Immature natural killer cell (primary cell): ENCODE measurements around the gene ANKRD50. TPM values are rescaled to one million over a fixed set of nuclear protein-coding genes. Genes with fewer than 3 reads are reported as not detected.

Source experiments
- DNase-seq, 3 donors: peaks; one replicate each; pipeline ENCODE4 v3.0.0; 2022; ENCODE audit warnings: mixed read lengths in 1 of 3
- H3K27ac Mint-ChIP-seq, 6 donors: one replicate each; pipeline ENCODE4 v1.8.0; 2020; ENCODE audit warnings: mixed read lengths in 6 of 6, mild to moderate bottlenecking in 5 of 6, inconsistent platforms in 4 of 6, moderate library complexity in 3 of 6
- H3K27me3 Mint-ChIP-seq, 3 donors: one replicate each; pipeline ENCODE4 v1.8.0; 2020 to 2021; ENCODE audit warnings: low read depth in 3 of 3, mild to moderate bottlenecking in 3 of 3, mixed read lengths in 3 of 3, moderate library complexity in 3 of 3, inconsistent platforms in 1 of 3
- H3K36me3 Mint-ChIP-seq, 3 donors: one replicate each; pipeline ENCODE4 v1.8.0; 2020; ENCODE audit warnings: mixed read lengths in 3 of 3, inconsistent platforms in 2 of 3, mild to moderate bottlenecking in 2 of 3
- H3K4me1 Mint-ChIP-seq, 2 donors: one replicate each; pipeline ENCODE4 v1.8.0; 2020; ENCODE audit warnings: inconsistent platforms in 2 of 2, mild to moderate bottlenecking in 2 of 2, mixed read lengths in 2 of 2, moderate library complexity in 1 of 2
- H3K4me3 Mint-ChIP-seq, 5 donors: one replicate each; pipeline ENCODE4 v1.8.0; 2020; ENCODE audit warnings: mild to moderate bottlenecking in 5 of 5, mixed read lengths in 5 of 5, inconsistent platforms in 3 of 5, moderate library complexity in 3 of 5
- H3K9me3 Mint-ChIP-seq, 6 donors: one replicate each; pipeline ENCODE4 v1.8.0; 2020; ENCODE audit warnings: mild to moderate bottlenecking in 6 of 6, mixed read lengths in 6 of 6, inconsistent platforms in 4 of 6, moderate library complexity in 3 of 6
- polyA plus RNA-seq, 3 donors: library from polyadenylated mRNA; unstranded; fragments of 300-500 nt; fragmentation: Illumina TruSeq; gene quantifications; one replicate each; pipeline ENCODE4 v1.2.3, GENCODE V29; 2021

ANKRD50 gene
- polyA plus RNA-seq, 3 donors from 2014 or later: 0.59 to 0.60 TPM; not detected in 1

DNA sequence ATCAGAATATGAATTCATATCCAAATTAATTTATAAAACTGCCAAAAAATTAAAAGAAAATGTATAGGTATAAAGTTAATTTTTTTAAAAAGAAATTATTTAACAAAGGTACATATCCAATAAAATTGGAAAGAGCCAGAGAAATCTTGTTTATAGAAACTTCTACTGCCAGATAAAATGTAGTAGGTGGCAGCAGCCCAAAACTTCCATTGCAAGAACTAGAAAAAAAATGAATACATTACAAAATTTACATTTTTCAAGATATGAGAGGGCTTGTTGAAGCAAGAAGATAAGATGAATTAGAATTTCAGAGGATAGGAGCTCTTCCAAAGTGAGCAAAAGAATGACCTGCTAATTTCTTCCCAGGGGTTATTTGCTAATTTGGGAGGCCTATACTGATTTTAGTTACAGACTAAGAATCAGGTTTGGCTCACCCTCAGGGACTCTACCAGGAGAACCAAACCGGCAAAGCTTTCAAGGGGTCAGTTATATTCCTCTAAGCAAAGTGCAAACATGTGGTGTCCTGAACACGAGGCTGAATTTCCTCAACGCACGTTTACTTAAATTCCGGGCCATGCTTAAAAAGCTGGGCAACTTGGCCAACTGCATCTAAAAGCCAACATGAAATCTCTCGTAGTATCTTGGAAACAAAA, 17.5 kb downstream of the ANKRD50 start:
- Mint-ChIP-seq H3K4me1 (no peaks in the 10 kb centered on the region), H3K27ac (no peak overlapping the region), H3K27me3 (no peaks in the 10 kb centered on the region), H3K9me3 (peaks cover 0 to 4% (median 0%) of the 10 kb centered on the region in 6 donors), H3K36me3 (peaks cover 0 to 3% (median 0%) of the 10 kb centered on the region in 3 donors), H3K4me3 (no peak overlapping the region)
- no peak for DNase-seq

DNA sequence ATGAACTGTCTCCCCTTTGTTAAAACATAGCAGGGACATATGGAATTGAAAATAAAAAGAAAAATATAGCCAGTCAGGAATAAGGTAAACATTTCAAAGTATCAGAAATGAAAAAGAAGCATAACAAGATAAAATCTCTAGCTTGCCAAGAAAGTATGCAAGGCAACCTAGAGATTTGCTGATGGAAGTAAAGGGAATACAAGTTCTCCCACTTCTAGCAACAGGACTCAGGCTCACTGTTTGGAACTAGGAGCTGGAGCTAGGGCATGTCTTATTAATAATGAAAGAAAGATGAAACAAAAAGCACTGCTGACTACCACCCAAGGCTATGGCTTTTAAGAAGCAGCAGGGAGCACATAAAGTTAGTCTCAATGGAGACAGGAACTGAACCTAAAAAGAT, 18.2 kb downstream of the ANKRD50 start:
- Mint-ChIP-seq H3K27ac (no peak overlapping the region), H3K4me3 (no peak overlapping the region), H3K9me3 (peaks cover 0 to 4% (median 0%) of the 10 kb centered on the region in 6 donors), H3K4me1 (no peaks in the 10 kb centered on the region), H3K36me3 (peaks cover 0 to 3% (median 0%) of the 10 kb centered on the region in 3 donors), H3K27me3 (no peaks in the 10 kb centered on the region)
- no peak for DNase-seq

DNA sequence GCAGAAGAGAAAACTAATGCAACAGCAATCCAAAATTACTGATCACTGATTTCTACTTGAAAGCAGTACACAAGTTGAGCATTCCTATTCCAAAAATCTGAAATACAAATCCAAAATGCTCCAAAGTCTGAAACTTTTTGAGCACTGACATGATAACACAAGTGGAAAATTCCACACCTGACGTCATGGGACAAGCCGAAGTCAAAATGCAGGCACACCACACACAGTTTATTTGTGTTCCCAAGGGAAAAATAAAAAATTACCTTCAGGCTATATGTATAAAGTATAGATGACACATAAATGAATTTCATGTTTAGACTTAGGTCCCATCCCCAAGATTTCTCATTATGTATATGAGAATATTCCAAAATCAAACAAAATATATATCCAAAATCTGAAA, 20.7 kb downstream of the ANKRD50 start:
- Mint-ChIP-seq H3K27me3 (peaks cover 0 to 2% (median 0%) of the 10 kb centered on the region in 3 donors), H3K4me1 (no peaks in the 10 kb centered on the region), H3K9me3 (peaks cover 0 to 4% (median 2%) of the 10 kb centered on the region in 6 donors), H3K4me3 (no peak overlapping the region), H3K27ac (no peak overlapping the region), H3K36me3 (peaks cover 0 to 3% (median 0%) of the 10 kb centered on the region in 3 donors)
- no peak for DNase-seq

DNA sequence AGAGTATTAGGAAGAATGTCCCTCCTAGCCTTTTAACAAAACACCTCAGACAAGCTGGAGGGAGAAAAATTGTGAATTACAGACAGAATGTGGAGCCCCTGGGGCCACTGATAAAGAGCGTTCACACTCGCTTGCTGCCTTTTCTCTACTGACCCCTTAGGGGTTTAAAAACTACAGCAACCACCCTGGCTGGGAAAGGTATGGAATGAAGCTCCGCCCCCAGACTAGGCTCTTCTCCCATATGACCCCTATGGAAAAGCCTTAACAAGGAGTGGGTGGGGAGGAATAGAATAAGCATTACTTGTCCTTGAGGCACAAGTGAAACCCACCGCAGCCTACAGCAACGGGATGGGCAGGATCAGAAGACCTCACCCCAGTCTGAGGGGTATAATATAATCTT, 26.3 kb downstream of the ANKRD50 start:
- H3K36me3 Mint-ChIP-seq: no peaks in the 10 kb centered on the region
- DNase-seq: no peak
- H3K27ac Mint-ChIP-seq: no peak overlapping the region
- H3K27me3 Mint-ChIP-seq: peaks cover 0 to 2% (median 0%) of the 10 kb centered on the region in 3 donors
- H3K4me1 Mint-ChIP-seq: no peaks in the 10 kb centered on the region
- H3K4me3 Mint-ChIP-seq: no peak overlapping the region
- peaks cover 0 to 11% (median 0%) of the 10 kb centered on the region in 6 donors for H3K9me3 Mint-ChIP-seq

- Mint-ChIP-seq H3K27ac (no peak overlapping the region), H3K9me3 (peaks cover 0 to 11% (median 0%) of the 10 kb centered on the region in 6 donors), H3K4me1 (no peaks in the 10 kb centered on the region), H3K4me3 (no peak overlapping the region), H3K27me3 (peaks cover 0 to 2% (median 0%) of the 10 kb centered on the region in 3 donors), H3K36me3 (no peaks in the 10 kb centered on the region)
- DNase-seq: no peak
Measured at GRCh38 chr4:124685851-124686250, 26.7 kb downstream of the ANKRD50 start.

- Mint-ChIP-seq H3K4me1 (no peaks in the 10 kb centered on the region), H3K9me3 (peaks cover 0 to 13% (median 0%) of the 10 kb centered on the region in 6 donors), H3K27ac (no peak overlapping the region)
Measured at GRCh38 chr4:124684301-124684700, 28.2 kb downstream of the ANKRD50 start.

GRCh38 chr4:124682384-124682783, 30.1 kb downstream of the ANKRD50 start:
- no peaks in the 10 kb centered on the region for H3K4me1 Mint-ChIP-seq
- no peaks in the 10 kb centered on the region for H3K36me3 Mint-ChIP-seq
- no peak for DNase-seq
- no peaks in the 10 kb centered on the region for H3K27me3 Mint-ChIP-seq
- H3K9me3 Mint-ChIP-seq: peaks cover 0 to 12% (median 0%) of the 10 kb centered on the region in 6 donors
- no peak overlapping the region for H3K4me3 Mint-ChIP-seq
- no peak overlapping the region for H3K27ac Mint-ChIP-seq

More at GRCh38 chr4:124684301-124684700, 28.2 kb downstream of the ANKRD50 start:
- H3K27me3 Mint-ChIP-seq: peaks cover 0 to 2% (median 0%) of the 10 kb centered on the region in 3 donors
- no peak for DNase-seq
- no peak overlapping the region for H3K4me3 Mint-ChIP-seq
- no peaks in the 10 kb centered on the region for H3K36me3 Mint-ChIP-seq

GRCh38 chr4:124666496-124666895, 46.0 kb downstream of the ANKRD50 start:
- no peaks in the 10 kb centered on the region for H3K4me1 Mint-ChIP-seq
- H3K27ac Mint-ChIP-seq: no peak overlapping the region
- H3K36me3 Mint-ChIP-seq: peaks cover 0 to 18% (median 6%) of the 10 kb centered on the region in 3 donors
- H3K9me3 Mint-ChIP-seq: peaks cover 0 to 6% (median 0%) of the 10 kb centered on the region in 6 donors
- no peaks in the 10 kb centered on the region for H3K27me3 Mint-ChIP-seq
- no peak overlapping the region for H3K4me3 Mint-ChIP-seq
- DNase-seq: no peak

DNA sequence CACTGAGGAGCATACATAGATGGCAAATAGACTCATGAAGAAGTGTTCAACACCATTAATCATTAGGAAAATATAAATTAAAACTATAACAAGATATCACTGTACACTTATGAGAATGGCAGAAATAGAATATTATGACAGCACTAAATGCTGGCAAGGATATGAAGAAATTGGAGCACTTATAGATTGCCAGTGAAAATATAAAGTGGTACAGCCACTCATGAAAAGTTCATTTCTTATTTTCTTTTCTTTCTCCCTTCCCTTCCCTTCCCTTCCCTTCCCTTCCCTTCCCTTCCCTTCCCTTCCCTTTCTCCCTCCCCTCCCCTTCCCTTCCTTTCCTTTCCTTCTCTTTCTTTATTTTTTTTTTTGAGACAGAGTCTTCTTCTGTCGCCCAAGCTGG, 53.7 kb downstream of the ANKRD50 start:
- Mint-ChIP-seq H3K27me3 (peaks cover 0 to 3% (median 0%) of the 10 kb centered on the region in 3 donors), H3K36me3 (no peaks in the 10 kb centered on the region)

DNA sequence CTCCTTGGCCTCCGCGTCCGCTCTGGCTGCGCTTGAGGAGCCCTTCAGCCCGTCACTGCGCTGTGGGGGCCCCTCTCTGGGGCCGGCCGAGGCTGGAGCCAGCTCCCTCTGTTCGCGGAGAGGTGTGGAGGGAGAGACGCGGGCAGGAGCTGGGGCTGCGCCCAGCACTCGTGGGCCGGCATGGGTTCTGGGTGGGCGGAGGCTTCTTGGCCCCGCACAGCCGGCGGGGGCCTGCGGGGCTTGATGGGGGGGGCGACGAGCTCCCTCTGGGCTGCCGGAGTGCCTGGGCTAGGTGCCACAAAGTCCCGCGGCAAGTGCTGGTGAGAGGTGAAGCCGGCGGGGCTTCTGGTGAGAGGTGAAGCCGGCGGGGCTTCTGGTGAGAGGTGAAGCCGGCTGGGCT, 61.9 kb downstream of the ANKRD50 start:
- no peak overlapping the region for H3K27ac Mint-ChIP-seq
- no peak for DNase-seq
- H3K4me1 Mint-ChIP-seq: no peaks in the 10 kb centered on the region
- H3K36me3 Mint-ChIP-seq: no peaks in the 10 kb centered on the region
- H3K27me3 Mint-ChIP-seq: peaks cover 0 to 3% (median 0%) of the 10 kb centered on the region in 3 donors
- peaks cover 0 to 5% (median 0%) of the 10 kb centered on the region in 6 donors for H3K9me3 Mint-ChIP-seq
- H3K4me3 Mint-ChIP-seq: no peak overlapping the region

More for the DNA sequence above, 53.7 kb downstream of the ANKRD50 start:
- Mint-ChIP-seq H3K9me3 (peaks cover 0 to 4% (median under 1%) of the 10 kb centered on the region in 6 donors), H3K4me1 (no peaks in the 10 kb centered on the region), H3K4me3 (no peak overlapping the region), H3K27ac (no peak overlapping the region)
- DNase-seq: no peak

- no peaks in the 10 kb centered on the region for H3K4me1 Mint-ChIP-seq
- no peaks in the 10 kb centered on the region for H3K36me3 Mint-ChIP-seq
- no peak for DNase-seq
- H3K27me3 Mint-ChIP-seq: peaks cover 0 to 3% (median 2%) of the 10 kb centered on the region in 3 donors
- H3K27ac Mint-ChIP-seq: no peak overlapping the region
- no peak overlapping the region for H3K4me3 Mint-ChIP-seq
- H3K9me3 Mint-ChIP-seq: peaks cover 0 to 5% (median 0%) of the 10 kb centered on the region in 6 donors
Measured at GRCh38 chr4:124647599-124647998, 64.9 kb downstream of the ANKRD50 start.

DNA sequence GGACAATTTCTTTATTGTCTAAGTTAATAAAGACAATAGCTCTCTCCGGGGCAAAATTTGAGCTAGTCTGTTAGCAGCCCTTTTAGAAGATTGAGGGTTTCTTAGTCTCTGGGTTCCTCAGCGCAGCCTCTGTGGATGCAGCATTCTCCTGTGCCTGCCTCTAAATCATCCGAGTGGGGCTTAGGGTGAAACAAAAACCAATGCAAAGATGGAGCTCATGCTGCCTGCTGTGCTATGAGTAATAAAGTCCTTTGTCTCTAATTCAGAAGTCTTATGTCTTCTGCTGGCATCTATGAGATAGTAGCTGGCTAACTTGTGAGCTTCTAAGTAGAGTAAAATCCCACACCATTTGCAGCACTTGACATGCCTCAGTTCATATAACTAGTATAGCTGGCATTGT, 67.9 kb downstream of the ANKRD50 start:
- Mint-ChIP-seq H3K9me3 (peaks cover 0 to 5% (median under 1%) of the 10 kb centered on the region in 6 donors), H3K27ac (no peak overlapping the region), H3K36me3 (no peaks in the 10 kb centered on the region), H3K27me3 (peaks cover 0 to 2% (median 2%) of the 10 kb centered on the region in 3 donors), H3K4me3 (no peak overlapping the region), H3K4me1 (no peaks in the 10 kb centered on the region)
- no peak for DNase-seq

- DNase-seq: no peak
- Mint-ChIP-seq H3K4me1 (no peaks in the 10 kb centered on the region), H3K9me3 (peaks cover 0 to 11% (median 2%) of the 10 kb centered on the region in 6 donors), H3K27me3 (peaks cover 0 to 2% (median 0%) of the 10 kb centered on the region in 3 donors), H3K4me3 (no peak overlapping the region), H3K27ac (no peak overlapping the region), H3K36me3 (no peaks in the 10 kb centered on the region)
Measured at GRCh38 chr4:124642846-124643245, 69.7 kb downstream of the ANKRD50 start.

- no peak for DNase-seq
- H3K9me3 Mint-ChIP-seq: peaks cover 0 to 12% (median 5%) of the 10 kb centered on the region in 6 donors
- no peaks in the 10 kb centered on the region for H3K36me3 Mint-ChIP-seq
- peaks cover 0 to 2% (median 2%) of the 10 kb centered on the region in 3 donors for H3K27me3 Mint-ChIP-seq
- no peak overlapping the region for H3K4me3 Mint-ChIP-seq
- no peak overlapping the region for H3K27ac Mint-ChIP-seq
- no peaks in the 10 kb centered on the region for H3K4me1 Mint-ChIP-seq
Measured at GRCh38 chr4:124641715-124642381, 70.7 kb downstream of the ANKRD50 start.
